ENCODE data around the gene HIF1A.

The HIF1A gene

GRCh38 chr14:61694830-61695694, at the start of gene HIF1A:
HIF1A (plus strand) TSS chr14:61695513; CDS start chr14:61695805, 292 bp downstream.
- Histone ChIP-seq H3K4me1 (ENCODE audit: control insufficient read depth in 2 of 2, insufficient read depth in 2 of 2, low read length in 2 of 2) (peaks cover 7 to 15% of the 10 kb centered on the region in 2 donors), H3K4me3 (ENCODE audit: low read length in 2 of 2) (peak within 1 kb of the TSS; percentile 94 to 98), H3K9ac (ENCODE audit: low read depth in 1 of 2, low read length in 2 of 2) (peak within 1 kb of the TSS; percentile 90 to 100), H3K36me3 (ENCODE audit: control insufficient read depth in 2 of 2, insufficient read depth in 2 of 2, low read length in 2 of 2) (no peaks in the 10 kb centered on the region), H3K27me3 (ENCODE audit: control insufficient read depth in 2 of 2, insufficient read depth in 2 of 2, low read length in 2 of 2) (no peaks in the 10 kb centered on the region), H3K27ac (ENCODE audit: low read depth in 2 of 2, low read length in 2 of 2) (peak within 1 kb of the TSS; percentile 95 to 98), H3K9me3 (ENCODE audit: control insufficient read depth in 2 of 2, low read length in 2 of 2) (no peaks in the 10 kb centered on the region)

GRCh38 chr14:61646366-61647116, 48.8 kb upstream of the HIF1A start:
- no peaks in the 10 kb centered on the region for H3K9me3 ChIP-seq (ENCODE audit: control insufficient read depth in 2 of 2, low read length in 2 of 2)
- no peak overlapping the region for H3K9ac ChIP-seq (ENCODE audit: low read depth in 1 of 2, low read length in 2 of 2)
- H3K36me3 ChIP-seq (ENCODE audit: control insufficient read depth in 2 of 2, insufficient read depth in 2 of 2, low read length in 2 of 2), result no peaks in the 10 kb centered on the region
- H3K4me1 ChIP-seq (ENCODE audit: control insufficient read depth in 2 of 2, insufficient read depth in 2 of 2, low read length in 2 of 2), result peaks cover 0 to 10% of the 10 kb centered on the region in 2 donors
- H3K27me3 ChIP-seq (ENCODE audit: control insufficient read depth in 2 of 2, insufficient read depth in 2 of 2, low read length in 2 of 2), result no peaks in the 10 kb centered on the region
- no peak overlapping the region for H3K27ac ChIP-seq (ENCODE audit: low read depth in 2 of 2, low read length in 2 of 2)
- H3K4me3 ChIP-seq (ENCODE audit: low read length in 2 of 2), result no peak overlapping the region

- H3K9ac ChIP-seq (ENCODE audit: low read depth in 1 of 2, low read length in 2 of 2), result no peak overlapping the region
- H3K27ac ChIP-seq (ENCODE audit: low read depth in 2 of 2, low read length in 2 of 2), result no peak overlapping the region
- H3K4me1 ChIP-seq (ENCODE audit: control insufficient read depth in 2 of 2, insufficient read depth in 2 of 2, low read length in 2 of 2), result peaks cover 0 to under 1% of the 10 kb centered on the region in 2 donors
These were observed 47.6 kb upstream of the HIF1A start for GRCh38 chr14:61647704-61648103.

GRCh38 chr14:61648377-61648776, 46.9 kb upstream of the HIF1A start:
- no peak overlapping the region for H3K4me3 ChIP-seq (ENCODE audit: low read length in 2 of 2)
- no peaks in the 10 kb centered on the region for H3K4me1 ChIP-seq (ENCODE audit: control insufficient read depth in 2 of 2, insufficient read depth in 2 of 2, low read length in 2 of 2)
- H3K27ac ChIP-seq (ENCODE audit: low read depth in 2 of 2, low read length in 2 of 2), result no peak overlapping the region
- H3K9ac ChIP-seq (ENCODE audit: low read depth in 1 of 2, low read length in 2 of 2), result no peak overlapping the region
- no peaks in the 10 kb centered on the region for H3K9me3 ChIP-seq (ENCODE audit: control insufficient read depth in 2 of 2, low read length in 2 of 2)
- H3K27me3 ChIP-seq (ENCODE audit: control insufficient read depth in 2 of 2, insufficient read depth in 2 of 2, low read length in 2 of 2), result no peaks in the 10 kb centered on the region
- no peaks in the 10 kb centered on the region for H3K36me3 ChIP-seq (ENCODE audit: control insufficient read depth in 2 of 2, insufficient read depth in 2 of 2, low read length in 2 of 2)

More at GRCh38 chr14:61647704-61648103, 47.6 kb upstream of the HIF1A start:
- Histone ChIP-seq H3K4me3 (ENCODE audit: low read length in 2 of 2) (no peak overlapping the region), H3K27me3 (ENCODE audit: control insufficient read depth in 2 of 2, insufficient read depth in 2 of 2, low read length in 2 of 2) (no peaks in the 10 kb centered on the region), H3K36me3 (ENCODE audit: control insufficient read depth in 2 of 2, insufficient read depth in 2 of 2, low read length in 2 of 2) (no peaks in the 10 kb centered on the region), H3K9me3 (ENCODE audit: control insufficient read depth in 2 of 2, low read length in 2 of 2) (no peaks in the 10 kb centered on the region)

GRCh38 chr14:61649283-61649682, 46.0 kb upstream of the HIF1A start:
- H3K27me3 ChIP-seq (ENCODE audit: control insufficient read depth in 2 of 2, insufficient read depth in 2 of 2, low read length in 2 of 2), result no peaks in the 10 kb centered on the region
- no peaks in the 10 kb centered on the region for H3K9me3 ChIP-seq (ENCODE audit: control insufficient read depth in 2 of 2, low read length in 2 of 2)
- H3K9ac ChIP-seq (ENCODE audit: low read depth in 1 of 2, low read length in 2 of 2), result no peak overlapping the region
- H3K4me1 ChIP-seq (ENCODE audit: control insufficient read depth in 2 of 2, insufficient read depth in 2 of 2, low read length in 2 of 2), result no peaks in the 10 kb centered on the region
- no peak overlapping the region for H3K4me3 ChIP-seq (ENCODE audit: low read length in 2 of 2)
- H3K27ac ChIP-seq (ENCODE audit: low read depth in 2 of 2, low read length in 2 of 2), result no peak overlapping the region
- H3K36me3 ChIP-seq (ENCODE audit: control insufficient read depth in 2 of 2, insufficient read depth in 2 of 2, low read length in 2 of 2), result no peaks in the 10 kb centered on the region

GRCh38 chr14:61651355-61651754, 44.0 kb upstream of the HIF1A start:
- Histone ChIP-seq H3K9ac (ENCODE audit: low read depth in 1 of 2, low read length in 2 of 2) (no peak overlapping the region), H3K27ac (ENCODE audit: low read depth in 2 of 2, low read length in 2 of 2) (no peak overlapping the region), H3K36me3 (ENCODE audit: control insufficient read depth in 2 of 2, insufficient read depth in 2 of 2, low read length in 2 of 2) (no peaks in the 10 kb centered on the region), H3K27me3 (ENCODE audit: control insufficient read depth in 2 of 2, insufficient read depth in 2 of 2, low read length in 2 of 2) (no peaks in the 10 kb centered on the region), H3K9me3 (ENCODE audit: control insufficient read depth in 2 of 2, low read length in 2 of 2) (no peaks in the 10 kb centered on the region), H3K4me3 (ENCODE audit: low read length in 2 of 2) (no peak overlapping the region), H3K4me1 (ENCODE audit: control insufficient read depth in 2 of 2, insufficient read depth in 2 of 2, low read length in 2 of 2) (no peaks in the 10 kb centered on the region)

- no peaks in the 10 kb centered on the region for H3K36me3 ChIP-seq (ENCODE audit: control insufficient read depth in 2 of 2, insufficient read depth in 2 of 2, low read length in 2 of 2)
- no peak overlapping the region for H3K27ac ChIP-seq (ENCODE audit: low read depth in 2 of 2, low read length in 2 of 2)
- no peaks in the 10 kb centered on the region for H3K27me3 ChIP-seq (ENCODE audit: control insufficient read depth in 2 of 2, insufficient read depth in 2 of 2, low read length in 2 of 2)
- no peaks in the 10 kb centered on the region for H3K9me3 ChIP-seq (ENCODE audit: control insufficient read depth in 2 of 2, low read length in 2 of 2)
- H3K4me1 ChIP-seq (ENCODE audit: control insufficient read depth in 2 of 2, insufficient read depth in 2 of 2, low read length in 2 of 2), result no peaks in the 10 kb centered on the region
- no peak overlapping the region for H3K9ac ChIP-seq (ENCODE audit: low read depth in 1 of 2, low read length in 2 of 2)
- no peak overlapping the region for H3K4me3 ChIP-seq (ENCODE audit: low read length in 2 of 2)
These were observed 42.6 kb upstream of the HIF1A start for GRCh38 chr14:61652526-61653262.

- H3K9ac ChIP-seq (ENCODE audit: low read depth in 1 of 2, low read length in 2 of 2), result no peak overlapping the region
- H3K36me3 ChIP-seq (ENCODE audit: control insufficient read depth in 2 of 2, insufficient read depth in 2 of 2, low read length in 2 of 2), result no peaks in the 10 kb centered on the region
- no peak overlapping the region for H3K27ac ChIP-seq (ENCODE audit: low read depth in 2 of 2, low read length in 2 of 2)
- H3K4me1 ChIP-seq (ENCODE audit: control insufficient read depth in 2 of 2, insufficient read depth in 2 of 2, low read length in 2 of 2), result no peaks in the 10 kb centered on the region
- H3K27me3 ChIP-seq (ENCODE audit: control insufficient read depth in 2 of 2, insufficient read depth in 2 of 2, low read length in 2 of 2), result no peaks in the 10 kb centered on the region
- H3K4me3 ChIP-seq (ENCODE audit: low read length in 2 of 2), result no peak overlapping the region
- no peaks in the 10 kb centered on the region for H3K9me3 ChIP-seq (ENCODE audit: control insufficient read depth in 2 of 2, low read length in 2 of 2)
These were observed 41.8 kb upstream of the HIF1A start for GRCh38 chr14:61653507-61653906.

- no peaks in the 10 kb centered on the region for H3K36me3 ChIP-seq (ENCODE audit: control insufficient read depth in 2 of 2, insufficient read depth in 2 of 2, low read length in 2 of 2)
- no peak overlapping the region for H3K27ac ChIP-seq (ENCODE audit: low read depth in 2 of 2, low read length in 2 of 2)
- no peaks in the 10 kb centered on the region for H3K9me3 ChIP-seq (ENCODE audit: control insufficient read depth in 2 of 2, low read length in 2 of 2)
- H3K4me3 ChIP-seq (ENCODE audit: low read length in 2 of 2), result no peak overlapping the region
- H3K9ac ChIP-seq (ENCODE audit: low read depth in 1 of 2, low read length in 2 of 2), result no peak overlapping the region
- no peaks in the 10 kb centered on the region for H3K4me1 ChIP-seq (ENCODE audit: control insufficient read depth in 2 of 2, insufficient read depth in 2 of 2, low read length in 2 of 2)
- H3K27me3 ChIP-seq (ENCODE audit: control insufficient read depth in 2 of 2, insufficient read depth in 2 of 2, low read length in 2 of 2), result no peaks in the 10 kb centered on the region
These were observed 41.3 kb upstream of the HIF1A start for GRCh38 chr14:61654026-61654425.

GRCh38 chr14:61655777-61656176, 39.5 kb upstream of the HIF1A start:
- Histone ChIP-seq H3K27me3 (ENCODE audit: control insufficient read depth in 2 of 2, insufficient read depth in 2 of 2, low read length in 2 of 2) (no peaks in the 10 kb centered on the region), H3K9me3 (ENCODE audit: control insufficient read depth in 2 of 2, low read length in 2 of 2) (no peaks in the 10 kb centered on the region), H3K4me1 (ENCODE audit: control insufficient read depth in 2 of 2, insufficient read depth in 2 of 2, low read length in 2 of 2) (no peaks in the 10 kb centered on the region), H3K36me3 (ENCODE audit: control insufficient read depth in 2 of 2, insufficient read depth in 2 of 2, low read length in 2 of 2) (no peaks in the 10 kb centered on the region), H3K4me3 (ENCODE audit: low read length in 2 of 2) (no peak overlapping the region), H3K9ac (ENCODE audit: low read depth in 1 of 2, low read length in 2 of 2) (no peak overlapping the region), H3K27ac (ENCODE audit: low read depth in 2 of 2, low read length in 2 of 2) (no peak overlapping the region)

All from mucosa of rectum (tissue), 2 donors.